ENCODE measurements around the gene ZNF556.

DNA sequence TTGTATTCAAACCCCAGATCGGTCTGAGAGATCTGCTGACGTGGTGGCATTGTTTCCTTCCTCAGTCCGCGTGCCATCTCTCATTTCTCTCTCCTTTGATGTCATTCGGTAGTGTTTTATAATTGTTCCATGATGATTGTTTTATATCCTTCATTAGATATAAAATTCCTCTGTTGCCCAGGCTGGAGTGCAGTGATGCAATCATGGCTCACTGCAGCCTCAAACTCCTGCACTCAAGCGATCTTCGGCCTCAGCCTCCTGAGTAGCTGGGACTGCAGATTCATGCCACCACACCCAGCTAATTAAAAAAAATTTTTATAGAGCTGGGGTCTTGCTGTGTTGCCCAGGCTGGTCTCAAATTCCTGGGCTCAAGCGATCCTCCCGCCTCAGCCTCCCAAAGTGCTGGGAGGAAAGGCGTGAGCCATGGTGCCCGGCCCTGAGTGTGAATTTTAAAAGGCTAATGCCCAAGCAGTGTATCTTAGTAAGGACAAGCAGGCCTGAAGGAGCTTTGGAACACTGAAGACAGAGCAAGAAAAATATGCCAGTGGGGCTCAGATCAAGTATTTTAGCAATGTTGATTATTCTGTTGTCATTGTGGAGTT, 38.9 kb downstream of the ZNF556 start:
- TF ChIP-seq CTCF (optimal IDR thresholded peaks at IDR 0.05 in 1 of 3, IDR thresholded peaks at IDR 0.05 in 1 of 3, conservative IDR thresholded peaks at IDR 0.05 in 1 of 3; ENCODE audit: extremely low read depth in 1 of 3, insufficient read depth in 2 of 3, low read length in 3 of 3) (no peak), EZH2 (IDR thresholded peaks at IDR 0.05; ENCODE audit: low read length) (no peak)
